ENCODE data around the gene ZNF629.
A peak's percentile ranks its signal among the peaks of the same experiment; 100 is the strongest.
"Not testable (repeated sequence)": the region's sequence is repeated elsewhere in the genome, so short reads cannot be mapped to it uniquely, and the experiment has no call there.

ZNF629 gene

DNA sequence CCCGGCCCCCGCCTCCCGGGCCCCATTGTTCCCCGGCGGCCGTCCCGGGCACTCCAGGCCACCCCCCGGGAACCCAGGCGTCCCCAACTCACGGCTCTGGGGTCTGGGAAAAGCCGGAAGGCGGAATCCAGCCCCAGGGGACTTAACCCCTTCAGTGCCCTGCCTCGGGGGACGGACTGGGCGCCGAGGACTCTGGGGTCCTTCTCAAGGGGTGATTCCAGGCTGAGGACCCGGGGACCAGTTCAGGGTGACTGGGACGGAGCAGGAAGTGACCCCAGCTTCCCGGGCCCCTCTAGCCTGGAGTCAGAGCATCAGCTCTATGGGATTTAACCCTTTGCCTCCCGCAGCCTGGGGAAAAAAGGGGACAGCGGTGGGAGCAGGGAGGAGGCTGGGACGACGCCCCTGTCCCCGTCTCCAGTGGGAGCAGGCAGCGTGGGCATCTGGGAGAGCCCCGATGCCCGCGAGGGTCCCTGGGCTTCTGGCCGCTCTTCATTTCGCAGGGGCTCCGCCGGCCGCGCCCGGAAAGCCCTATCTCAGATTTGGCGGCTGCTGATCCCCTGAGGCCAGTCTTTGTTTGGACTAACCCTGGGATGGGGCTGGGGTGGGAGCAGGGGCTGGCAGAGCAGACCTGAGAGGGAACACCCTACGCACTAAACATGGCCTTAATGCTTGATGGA, at the start of gene ZNF629:
ZNF629 (minus strand) TSS at position 270 of the 677 bp plus-strand sequence. CDS start 2,723 bp downstream, outside the sequence.
- DNase-seq = peak; percentile 45

DNA sequence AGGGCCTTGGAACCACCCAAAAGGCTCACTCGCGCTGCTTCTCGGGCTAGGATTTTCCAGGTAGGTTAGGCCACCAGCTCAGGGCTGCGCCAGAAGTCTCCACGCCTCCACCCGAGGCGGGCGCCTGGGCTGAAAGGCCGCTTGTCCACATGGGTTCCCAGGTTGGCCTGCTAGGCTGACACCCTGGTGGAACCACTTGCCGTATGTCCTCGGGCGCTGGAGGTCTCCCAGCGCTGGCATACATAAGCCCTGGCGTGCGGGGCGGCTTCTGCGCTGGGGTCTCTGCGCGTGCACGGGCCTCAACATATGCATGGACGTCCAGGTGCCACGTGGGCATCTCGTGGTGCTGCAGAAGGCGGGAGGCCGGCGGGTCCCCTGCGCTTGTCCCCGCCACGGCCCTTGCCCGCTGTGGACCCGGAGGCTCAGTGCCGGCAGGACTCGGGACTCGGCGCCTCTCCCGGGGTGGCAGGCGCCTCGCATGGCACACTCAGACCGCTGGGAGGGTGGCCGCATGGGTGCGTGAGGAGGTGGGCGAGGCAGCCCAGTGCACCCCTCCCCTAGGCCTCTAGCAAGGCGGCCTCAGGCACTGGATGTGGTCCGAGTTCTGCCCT, 47.2 kb upstream of the ZNF629 start:
- no peak for DNase-seq

DNA sequence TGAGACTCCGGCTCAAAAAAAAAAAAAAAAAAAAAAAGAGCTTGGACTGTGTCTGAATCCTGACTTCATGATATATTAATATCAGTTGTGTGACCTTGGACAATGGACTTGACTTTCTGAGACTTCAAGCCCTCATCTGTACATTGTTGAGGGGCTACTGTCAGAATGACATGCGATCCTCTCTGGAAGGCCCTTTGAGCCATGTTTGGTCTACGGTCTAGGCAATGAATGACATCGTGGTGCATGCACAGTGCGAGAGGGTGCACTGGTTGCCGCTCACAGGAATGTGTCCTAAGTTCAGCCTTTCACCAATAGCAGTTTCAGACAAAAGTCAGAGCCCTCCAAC, 43.0 kb upstream of the ZNF629 start:
- DNase-seq = no peak

DNA sequence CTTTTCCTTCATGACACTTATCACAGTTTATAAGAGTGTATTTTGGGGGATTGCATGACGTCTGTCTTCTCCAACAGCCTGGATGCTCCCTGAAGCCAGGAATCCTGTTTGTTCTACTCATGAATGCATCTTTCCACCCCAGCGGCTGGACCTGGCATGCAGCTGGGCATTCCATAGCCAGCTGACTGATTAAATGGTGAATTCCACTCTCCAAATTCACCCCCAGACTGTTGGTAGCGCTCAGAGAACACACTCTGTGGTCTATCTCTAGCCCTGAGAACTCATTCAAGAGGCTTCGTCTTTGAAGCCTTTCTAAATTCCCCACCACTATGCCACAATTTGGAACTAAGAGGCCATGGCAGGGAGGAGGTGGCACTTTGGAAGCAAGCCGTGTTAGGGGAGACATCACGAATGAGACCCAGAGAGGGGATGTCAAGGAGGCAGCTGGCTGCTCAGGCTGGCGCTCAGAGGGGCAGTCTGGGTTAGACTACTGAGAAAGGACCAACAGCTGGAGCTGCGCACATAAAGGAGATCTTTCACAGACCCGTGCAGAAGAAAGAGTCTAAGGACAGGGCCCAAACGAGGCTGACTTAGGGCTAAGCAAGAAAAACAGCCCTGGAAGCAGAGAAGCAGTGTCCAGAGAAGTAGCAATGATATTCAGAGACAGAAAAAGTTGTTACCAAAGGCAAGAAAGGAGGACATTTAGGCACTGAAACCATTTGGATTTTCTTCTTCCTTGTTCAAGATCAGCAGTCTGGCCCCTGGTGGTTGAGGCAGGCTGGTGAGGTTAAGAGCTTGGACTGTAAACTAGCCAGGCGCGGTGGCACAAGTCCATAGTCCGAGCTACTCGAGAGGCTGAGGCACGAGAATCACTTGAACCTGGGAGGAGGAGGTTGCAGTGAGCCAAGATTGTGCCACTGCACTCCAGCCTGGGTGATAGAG, 42.4 kb upstream of the ZNF629 start:
- DNase-seq = no peak

DNA sequence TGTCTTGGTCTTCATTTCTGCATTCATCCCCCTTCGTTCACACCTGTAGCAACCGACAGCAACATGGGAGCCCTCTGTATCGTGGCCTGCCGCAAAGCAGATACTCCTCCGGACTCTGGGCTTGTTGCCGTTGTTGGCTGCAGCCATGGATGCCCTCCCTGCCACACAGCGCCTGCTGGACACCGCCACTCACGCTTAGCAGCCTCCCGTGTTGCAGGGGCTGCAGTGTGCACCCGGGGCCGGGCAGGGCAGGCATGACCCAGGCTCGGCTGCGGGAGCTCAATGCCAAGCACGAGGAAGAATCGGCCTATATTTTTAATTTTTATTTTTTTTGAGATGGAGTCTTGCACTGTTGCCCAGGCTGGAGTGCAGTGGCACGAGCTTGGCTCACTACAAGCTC, 34.9 kb upstream of the ZNF629 start:
- DNase-seq = no peak

DNA sequence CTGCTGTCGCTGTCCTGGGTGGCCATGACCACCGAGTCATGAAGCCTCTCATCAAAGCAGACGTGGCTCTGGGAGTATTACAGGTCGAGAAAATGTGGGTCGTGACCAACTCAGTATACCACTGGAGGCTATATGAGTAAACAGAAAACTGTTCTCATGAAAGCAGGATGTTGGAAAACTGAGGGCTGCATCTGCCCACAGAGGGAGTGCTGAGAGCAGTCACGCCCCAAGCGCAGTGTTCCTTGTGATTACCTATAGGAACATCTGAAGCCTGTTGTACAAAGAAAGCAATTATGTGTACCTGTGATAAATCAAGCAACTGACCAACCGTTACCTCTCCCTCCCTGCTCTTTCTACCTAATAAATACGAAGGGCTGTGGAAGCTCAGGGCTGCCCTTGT, 34.4 kb upstream of the ZNF629 start:
- DNase-seq = not testable (repeated sequence)

DNA sequence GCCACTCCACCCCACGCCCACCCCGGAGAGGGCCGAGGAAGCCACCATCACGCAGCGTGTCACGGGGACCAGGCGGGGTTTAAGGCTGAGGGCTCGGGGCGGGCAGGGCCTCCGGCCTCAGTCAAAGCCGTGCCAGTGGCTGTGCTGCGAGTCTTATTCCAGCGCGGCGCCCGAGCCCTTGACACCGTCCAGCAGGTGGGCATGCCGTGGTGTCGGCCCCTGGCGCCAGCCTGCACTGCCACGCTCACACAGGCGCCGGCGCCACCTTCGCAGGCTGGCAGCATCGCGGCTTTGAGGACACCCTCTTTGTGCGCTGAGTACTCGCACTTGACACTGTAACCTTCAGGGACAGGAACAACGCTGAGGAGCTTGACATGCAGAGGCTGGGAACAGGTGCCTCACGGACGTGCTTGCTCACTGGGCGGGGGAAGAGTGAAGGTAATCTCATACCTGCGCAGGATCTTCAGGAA, 34.0 kb upstream of the ZNF629 start:
- DNase-seq = no peak

DNA sequence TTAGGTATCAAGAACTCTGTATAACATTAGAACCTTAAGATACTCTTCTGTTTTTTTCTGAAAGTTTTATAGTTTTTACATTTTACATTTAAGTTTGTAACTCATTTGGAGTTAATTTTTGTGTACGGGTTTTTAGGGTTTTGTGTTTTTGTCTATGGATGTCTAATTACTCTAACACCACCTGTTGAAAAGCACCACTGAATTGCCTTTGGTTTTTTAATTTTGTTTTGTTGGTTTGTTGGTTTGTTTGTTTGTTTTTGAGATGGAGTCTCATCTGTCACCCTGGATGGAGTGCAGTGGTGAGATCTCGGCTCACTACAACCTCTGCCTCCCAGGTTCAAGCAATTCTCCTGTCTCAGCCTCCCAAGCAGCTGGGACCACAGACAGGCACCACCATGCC, 29.8 kb upstream of the ZNF629 start:
- DNase-seq = no peak

DNA sequence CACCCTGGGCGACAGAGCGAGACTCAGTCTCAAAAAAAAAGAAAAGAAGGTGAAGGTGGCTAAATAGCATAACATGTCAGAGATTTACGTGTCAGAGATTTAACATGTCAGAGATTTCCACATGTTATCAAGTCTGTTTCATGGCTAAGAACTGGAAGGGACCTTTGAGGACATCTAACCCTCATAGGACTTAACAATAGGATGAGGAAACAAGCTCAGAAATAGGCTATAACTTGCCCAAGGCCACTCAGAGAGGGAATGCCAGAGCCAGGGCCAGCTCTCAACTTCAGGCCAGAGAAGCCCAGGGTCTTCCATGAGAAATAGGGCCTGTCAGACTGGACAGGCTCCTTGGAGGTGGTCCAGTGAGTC, 26.8 kb upstream of the ZNF629 start:
- DNase-seq = peak; percentile 18

DNA sequence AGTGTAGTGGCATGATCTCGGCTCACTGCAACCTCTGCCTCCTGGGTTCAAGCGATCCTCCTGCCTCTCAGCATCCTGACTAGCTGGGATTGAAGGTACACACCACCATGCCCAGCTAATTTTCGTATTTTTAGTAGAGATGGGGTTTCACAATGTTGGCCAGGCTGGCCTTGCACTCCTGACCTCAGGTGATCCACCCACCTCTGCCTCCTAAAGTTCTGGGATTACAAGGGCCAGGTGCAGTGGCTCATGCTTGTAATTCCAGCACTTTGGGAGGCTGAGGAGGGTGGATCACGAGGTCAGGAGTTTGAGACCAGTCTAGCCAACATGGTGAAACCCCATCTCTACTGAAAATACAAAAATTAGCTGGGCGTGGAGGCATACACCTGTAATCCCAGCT, 22.7 kb upstream of the ZNF629 start:
- not testable (repeated sequence) for DNase-seq

DNA sequence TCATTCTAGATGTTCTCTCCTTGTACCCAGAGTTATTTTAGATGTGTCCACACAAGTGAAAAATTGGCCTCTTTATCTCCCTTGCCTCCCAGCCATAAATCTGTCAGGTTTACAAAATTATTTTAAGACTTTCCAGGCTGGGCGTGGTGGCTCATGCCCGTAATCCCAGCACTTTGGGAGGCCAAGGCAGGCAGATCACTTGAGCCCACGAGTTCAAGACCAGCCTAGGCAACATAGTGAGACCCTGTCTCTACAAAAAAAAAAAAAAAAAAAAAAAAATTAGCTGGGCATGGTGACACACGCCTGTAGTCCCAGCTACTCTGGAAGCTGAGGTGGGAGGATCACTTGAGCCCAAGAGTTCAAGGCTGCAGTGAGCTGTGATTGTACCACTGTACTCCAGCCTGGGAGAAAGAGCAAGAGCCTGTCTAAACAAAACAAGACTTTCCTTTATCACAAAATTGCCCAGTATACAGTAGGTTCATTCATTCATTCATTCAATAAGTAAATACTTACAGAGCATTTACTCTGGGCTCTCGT, 22.0 kb upstream of the ZNF629 start:
- not testable (repeated sequence) for DNase-seq

DNA sequence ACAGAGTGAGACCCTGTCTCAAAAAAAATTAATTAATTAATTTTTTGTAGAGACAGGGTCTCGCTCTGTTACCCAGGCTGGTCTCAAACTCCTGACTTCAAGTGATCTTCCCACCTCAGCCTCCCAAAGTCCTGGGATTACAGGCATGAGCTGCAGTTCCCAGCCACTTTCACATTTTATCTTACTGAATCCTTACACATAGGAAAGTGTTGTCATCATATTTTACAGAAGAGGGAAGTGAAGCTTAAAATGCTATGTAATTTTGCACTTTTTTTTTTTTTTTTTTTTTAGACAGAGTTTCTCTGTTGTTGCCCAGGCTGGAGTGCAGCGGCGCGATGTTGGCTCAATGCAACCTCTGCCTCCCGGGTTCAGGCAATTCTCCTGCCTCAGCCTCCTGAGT, 21.1 kb upstream of the ZNF629 start:
- peak; percentile 90 for DNase-seq

DNA sequence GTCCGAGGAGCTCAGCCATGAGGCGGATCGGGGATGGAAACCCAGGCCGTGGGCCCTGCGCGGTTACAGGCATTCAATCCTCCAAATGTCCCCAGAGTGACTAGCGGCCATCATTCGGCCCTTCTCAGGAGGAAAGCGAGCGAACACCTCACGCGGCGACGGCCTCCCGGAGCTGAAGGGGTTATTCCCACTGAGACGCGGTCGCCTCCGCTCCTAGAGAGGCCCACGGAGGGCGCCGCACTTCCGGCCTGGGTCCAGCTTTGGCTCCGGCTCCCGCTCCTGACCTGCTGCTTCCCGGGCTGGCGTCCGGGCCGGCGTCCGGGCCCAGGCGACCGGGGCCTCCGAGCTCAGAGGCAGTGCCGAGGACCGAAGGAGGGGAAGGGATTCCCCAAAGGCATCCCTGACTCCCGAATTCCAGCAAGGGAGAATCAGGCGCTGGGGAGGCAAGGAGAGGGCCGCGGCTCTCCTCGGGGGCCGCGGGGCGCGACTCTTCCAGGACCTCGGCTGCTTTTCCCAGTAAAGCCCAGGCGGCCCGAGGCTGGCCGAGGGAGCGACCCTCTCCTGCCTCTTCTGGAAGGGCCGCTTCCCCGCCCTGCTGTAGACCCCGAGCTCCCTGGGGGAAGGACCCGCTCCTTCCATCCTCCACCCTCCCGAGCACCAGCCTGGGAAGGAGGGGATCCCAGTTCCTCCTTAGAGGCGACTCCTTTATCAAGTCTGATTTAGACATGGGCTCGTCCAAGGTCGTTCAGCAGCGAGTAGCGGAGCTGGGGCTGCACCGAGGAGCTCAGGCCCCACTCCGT, 18.6 kb upstream of the ZNF629 start:
- peak; percentile 69 for DNase-seq

DNA sequence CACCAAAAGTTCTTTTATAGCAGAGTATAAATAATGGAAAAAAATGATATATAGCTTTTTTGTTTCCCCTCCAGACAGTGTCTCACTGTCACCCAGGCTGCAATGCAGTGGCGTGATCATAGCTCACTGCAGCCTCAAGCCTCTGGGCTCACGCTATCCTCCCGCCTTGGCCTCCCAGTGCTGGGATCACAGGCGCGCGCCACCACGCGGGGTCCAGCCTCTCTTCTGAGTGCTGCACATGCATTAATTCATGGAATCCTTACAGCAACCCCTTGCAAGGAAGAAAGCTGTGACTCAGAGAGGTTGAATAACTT, 18.0 kb upstream of the ZNF629 start:
- peak; percentile 19 for DNase-seq

DNA sequence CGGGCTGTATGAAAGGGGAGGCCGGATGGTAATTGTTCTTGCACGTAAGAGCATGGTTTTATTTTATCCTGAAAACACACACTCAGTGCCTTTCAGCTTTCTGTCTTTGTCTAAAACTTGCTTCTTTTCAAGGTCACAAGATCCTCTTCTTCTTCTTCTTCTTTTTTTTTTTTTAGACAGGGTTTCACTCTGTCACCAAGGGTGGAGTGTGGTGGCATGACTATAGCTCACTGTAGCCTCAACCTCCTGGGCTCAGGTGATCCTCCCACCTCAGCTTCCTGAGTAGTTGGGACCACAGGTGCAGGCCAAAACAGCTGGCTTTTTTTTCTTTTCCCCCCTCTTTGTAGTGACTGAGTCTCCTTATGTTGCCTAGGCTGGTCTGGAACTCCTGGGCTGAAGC, 15.9 kb upstream of the ZNF629 start:
- peak; percentile 58 for DNase-seq

DNA sequence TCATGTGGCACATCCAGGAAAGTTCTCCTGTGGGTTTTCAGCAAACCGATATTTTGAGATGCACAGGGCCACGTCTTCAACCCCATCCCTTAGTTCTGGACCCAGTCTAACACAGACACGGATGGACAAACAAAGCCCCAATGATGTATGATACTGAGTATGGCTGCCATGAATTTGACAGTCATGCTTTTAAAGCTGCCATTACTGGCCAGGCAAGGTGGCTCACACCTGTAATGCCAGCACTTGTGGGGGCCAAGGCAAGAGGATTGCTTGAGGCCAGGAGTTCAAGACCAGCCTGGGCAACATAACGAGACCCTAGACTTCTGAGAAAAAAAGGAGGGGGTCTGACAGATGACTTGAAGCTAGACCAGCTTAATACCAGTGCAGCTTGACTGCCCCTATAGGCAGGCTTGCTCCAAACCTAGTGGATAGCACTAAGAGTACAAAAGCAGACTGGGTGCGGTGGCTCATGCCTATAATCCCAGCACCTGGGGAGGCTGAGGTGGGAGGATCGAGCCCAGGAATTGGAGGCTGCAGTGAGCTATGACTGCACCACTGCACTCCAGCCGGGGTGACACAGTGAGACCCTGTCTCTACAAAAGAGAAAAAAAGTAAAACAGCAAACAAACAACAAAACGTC, 10.8 kb upstream of the ZNF629 start:
- DNase-seq = no peak

DNA sequence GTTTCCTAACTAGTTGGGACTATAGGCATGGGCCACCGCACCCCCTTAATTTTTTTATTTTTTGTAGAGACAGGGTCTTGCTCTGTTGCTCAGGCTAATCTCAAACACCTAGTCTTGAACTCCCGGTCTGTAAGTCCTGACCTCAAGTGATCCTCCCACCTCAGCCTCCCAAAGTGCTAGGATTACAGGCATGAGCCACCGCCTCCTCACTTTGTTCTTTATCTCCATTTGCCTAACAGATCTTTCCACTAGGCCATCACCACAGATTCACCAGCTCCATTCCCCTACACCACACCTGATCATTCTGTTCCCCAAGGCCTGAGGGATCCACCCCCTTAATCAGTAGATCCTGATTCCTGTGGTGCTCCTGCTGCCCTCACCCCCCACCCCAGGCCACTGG, 7.6 kb upstream of the ZNF629 start:
- no peak for DNase-seq

DNA sequence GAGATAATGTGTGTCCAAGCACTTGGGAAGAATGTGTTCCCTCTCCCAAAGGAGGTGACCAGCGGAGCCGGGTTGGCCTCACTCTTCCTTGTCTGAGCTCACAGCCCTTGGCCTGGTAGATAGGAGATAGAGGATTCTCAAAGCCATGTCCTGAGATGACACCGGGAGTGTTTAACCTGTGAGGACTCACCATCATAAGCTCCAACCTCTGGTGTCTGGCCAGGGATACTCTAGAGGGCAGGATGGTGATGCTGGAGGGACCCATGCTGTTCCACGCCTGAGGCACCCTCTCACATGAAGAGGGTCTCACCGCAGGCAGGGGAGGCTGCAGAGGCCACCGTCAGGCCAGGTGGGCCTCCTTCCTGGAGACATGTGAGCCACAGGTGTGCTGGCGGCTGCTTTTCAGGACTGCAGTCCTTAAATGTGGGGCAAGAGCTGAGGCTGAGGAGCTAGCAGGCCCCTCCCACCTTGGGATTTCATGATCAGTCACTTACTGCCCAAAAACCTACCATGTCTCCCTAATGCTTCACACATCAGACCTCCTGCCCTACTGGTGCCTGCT, 6.6 kb upstream of the ZNF629 start:
- no peak for DNase-seq

DNA sequence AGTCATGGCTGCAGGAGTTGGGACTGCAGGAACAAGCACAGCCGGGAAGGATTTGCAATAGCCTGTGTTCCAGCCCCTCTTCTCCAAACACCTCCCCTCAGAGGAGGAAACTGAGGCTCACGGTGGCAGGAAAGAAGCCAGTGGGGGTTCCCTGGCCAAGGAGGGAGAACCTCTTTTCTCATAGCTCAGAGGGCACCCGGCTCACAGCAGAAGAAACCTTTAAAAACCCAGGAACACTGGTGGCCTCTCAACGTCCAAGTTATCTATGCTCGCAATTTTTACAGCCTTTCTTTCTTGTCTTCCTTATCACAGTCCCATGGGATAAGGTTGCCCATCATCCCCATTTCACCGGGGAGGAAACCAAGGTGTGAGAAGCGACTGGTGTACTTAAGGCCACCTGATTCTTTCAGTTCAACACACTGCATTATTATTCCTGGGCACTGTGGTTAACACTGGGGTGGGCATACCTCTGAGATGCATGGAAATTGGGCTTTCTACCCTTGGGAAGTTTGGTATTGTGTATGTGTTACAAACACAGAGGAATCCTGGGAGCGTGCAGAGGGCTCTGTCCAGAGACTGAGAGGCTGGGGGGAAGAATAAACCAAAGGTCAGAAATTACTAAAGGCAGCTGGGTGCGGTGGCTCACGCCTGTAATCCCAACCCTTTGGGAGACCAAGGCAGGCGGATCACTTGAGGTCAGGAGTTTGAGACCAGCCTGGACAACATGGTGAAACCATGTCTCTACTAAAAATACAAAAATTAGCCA, 791 bp upstream of the ZNF629 start:
- no peak for DNase-seq

DNA sequence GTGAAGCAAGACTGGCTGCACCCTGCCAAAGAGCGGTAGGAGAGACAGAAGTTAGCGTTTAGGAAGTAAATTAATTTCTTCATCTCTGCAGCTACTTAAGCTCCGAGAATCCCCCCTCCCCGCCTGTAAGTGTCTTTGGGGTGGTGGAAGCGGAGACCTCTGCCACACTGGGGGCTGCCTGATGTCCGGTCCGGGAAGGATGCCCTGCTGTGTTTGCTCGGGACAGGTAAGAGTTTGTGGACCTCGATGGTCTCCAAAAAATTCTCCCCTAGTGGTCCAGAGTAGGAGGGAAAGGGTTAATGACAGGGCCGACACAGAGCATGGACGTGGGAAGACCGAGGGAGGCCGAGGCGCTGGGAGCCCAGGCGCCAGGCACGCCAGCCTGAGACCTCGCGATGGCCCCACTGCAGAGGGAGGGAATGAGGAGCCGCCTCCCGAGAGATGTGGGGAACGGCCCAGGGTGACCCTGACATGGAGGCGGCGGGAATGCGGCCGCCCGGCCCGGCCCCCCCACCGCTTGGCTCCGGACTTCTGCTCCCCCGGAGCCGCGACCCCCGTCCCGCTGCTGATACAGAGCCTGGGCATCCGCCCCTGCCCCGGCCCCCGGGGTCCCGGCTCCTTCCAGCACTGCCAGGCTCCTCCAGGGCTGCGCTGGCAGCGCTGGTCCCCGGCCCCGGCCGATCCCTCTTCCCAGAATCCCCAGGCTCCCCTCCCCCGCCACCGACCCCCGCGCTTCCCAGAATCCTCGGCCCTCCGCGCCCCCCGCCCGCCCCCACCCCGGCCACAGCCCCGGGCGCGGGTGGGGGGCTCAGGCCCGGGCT, 680 bp downstream of the ZNF629 start:
- peak; percentile 24 for DNase-seq

All from inflammatory macrophage treated with lipopolysaccharide for 4 hours (primary cell).